Smooth muscle cell (in vitro differentiated cells): ENCODE results near the gene TTC21B. TPM values are rescaled to one million over a fixed set of nuclear protein-coding genes. Genes with fewer than 3 reads are reported as not detected.
"Not testable (repeated sequence)": the region's sequence is repeated elsewhere in the genome, so short reads cannot be mapped to it uniquely, and the experiment has no call there.

ENCODE experiments used
- DNase-seq: peaks from one replicate; lab custom pipeline; 2025; ENCODE audit not compliant: unreplicated experiment; lab: John Stamatoyannopoulos, UW
- H2AFZ ChIP-seq: fragments of 200-600 bp; sonication (generic); 2 replicates; pipeline ENCODE4 v1.6.0; 2016; ENCODE audit warnings: antibody characterized with exemption, low read depth, mild to moderate bottlenecking
- H3F3A ChIP-seq: fragments of 200-600 bp; sonication (generic); 2 replicates; pipeline ENCODE4 v1.6.0; 2017; ENCODE audit warnings: antibody characterized with exemption, low read depth
- H3K27ac ChIP-seq: fragments of 200-600 bp; sonication (generic); 2 replicates; pipeline ENCODE4 v1.5.1; 2016; ENCODE audit warnings: low read depth, mild to moderate bottlenecking
- H3K27me3 ChIP-seq: fragments of 200-600 bp; sonication (generic); 2 replicates; pipeline ENCODE4 v1.6.1; 2016; ENCODE audit warnings: low read depth, mild to moderate bottlenecking
- H3K36me3 ChIP-seq: fragments of 200-600 bp; sonication (generic); 2 replicates; pipeline ENCODE4 v1.5.1; 2016; ENCODE audit warnings: low read depth
- H3K4me1 ChIP-seq: fragments of 200-600 bp; sonication (generic); 2 replicates; pipeline ENCODE4 v1.5.1; 2016; ENCODE audit warnings: low read depth
- H3K4me2 ChIP-seq: fragments of 200-600 bp; sonication (generic); 2 replicates; pipeline ENCODE4 v1.6.0; 2016; ENCODE audit warnings: mild to moderate bottlenecking
- H3K4me3 ChIP-seq: fragments of 200-600 bp; sonication (generic); 2 replicates; pipeline ENCODE4 v1.5.1; 2016; ENCODE audit warnings: mild to moderate bottlenecking
- H3K79me2 ChIP-seq: fragments of 200-600 bp; sonication (generic); 2 replicates; pipeline ENCODE4 v1.6.0; 2016; ENCODE audit warnings: low read depth, mild to moderate bottlenecking
- H3K9ac ChIP-seq: fragments of 200-600 bp; sonication (generic); 2 replicates; pipeline ENCODE4 v1.6.0; 2016; ENCODE audit warnings: low read depth
- H3K9me3 ChIP-seq: fragments of 200-600 bp; sonication (generic); replicated peaks from 2 replicates; pipeline ENCODE4 v1.5.1; 2016; ENCODE audit warnings: low read depth
- H4K20me1 ChIP-seq: fragments of 200-600 bp; sonication (generic); 2 replicates; pipeline ENCODE4 v1.6.0; 2016; ENCODE audit warnings: low read depth
- WGBS: methylation state at CpG from one replicate; pipeline ENCODE4 v1.1.7; 2016; ENCODE audit warnings: low lambda C conversion rate; 5-methylcytosine and 5-hydroxymethylcytosine counted together
- polyA plus RNA-seq: library from polyadenylated mRNA; unstranded; fragments of >200 nt; fragmentation: Nextera tagmentation; extraction: Ambion mirVana; gene quantifications from 2 replicates; pipeline ENCODE4 v1.2.1, GENCODE V29; 2016
- total RNA-seq: library from RNA; depleted of rRNA; stranded (reverse); fragments of >200 nt; gene quantifications from 2 replicates; pipeline ENCODE4 v1.2.3, GENCODE V29; 2014
- TF ChIP-seq, protein P1 (sequence below): fragments of 200-600 bp; sonication (generic); IDR thresholded peaks from 2 replicates; pipeline ENCODE4 v1.5.1; 2017; ENCODE audit warnings: borderline replicate concordance, mild to moderate bottlenecking, antibody characterized with exemption; ENCODE audit not compliant: insufficient read depth, poor library complexity, severe bottlenecking

The TTC21B gene
- total and polyA plus RNA-seq, 2 experiments from 2014 or later = 5.5 to 48.0 TPM

DNA sequence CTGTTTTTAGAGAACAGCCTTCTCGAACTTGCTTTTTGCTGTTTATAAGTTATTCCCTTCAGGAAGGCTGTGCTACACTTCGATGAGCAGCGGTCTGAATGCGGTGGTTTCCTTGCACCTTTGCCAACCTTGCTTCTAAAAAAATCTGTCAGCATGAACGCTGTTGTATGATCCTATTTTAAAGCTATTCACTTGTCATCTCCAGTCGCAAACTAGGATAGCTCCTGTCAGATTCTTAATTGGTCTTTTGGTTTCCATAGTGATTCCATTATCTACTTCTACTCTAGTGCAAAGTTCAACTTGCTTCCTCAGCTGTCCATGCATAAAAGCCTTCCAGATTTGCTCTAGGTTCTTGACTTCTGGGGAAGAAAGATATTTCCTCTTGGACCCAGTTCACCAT, 83.2 kb downstream of the TTC21B start:
- Histone ChIP-seq H3F3A (no peaks in the 10 kb centered on the region), H3K79me2 (no peaks in the 10 kb centered on the region), H3K9me3 (no peaks in the 10 kb centered on the region), H3K27me3 (no peaks in the 10 kb centered on the region), H3K36me3 (no peaks in the 10 kb centered on the region), H3K4me3 (no peak overlapping the region), H3K4me1 (no peaks in the 10 kb centered on the region), H3K27ac (no peak overlapping the region), H4K20me1 (no peaks in the 10 kb centered on the region), H2AFZ (no peak overlapping the region), H3K4me2 (no peak overlapping the region), H3K9ac (no peak overlapping the region)
- WGBS = 96% methylated on average over 6 of the region's 6 CpGs
- TF ChIP-seq, protein P1, sequence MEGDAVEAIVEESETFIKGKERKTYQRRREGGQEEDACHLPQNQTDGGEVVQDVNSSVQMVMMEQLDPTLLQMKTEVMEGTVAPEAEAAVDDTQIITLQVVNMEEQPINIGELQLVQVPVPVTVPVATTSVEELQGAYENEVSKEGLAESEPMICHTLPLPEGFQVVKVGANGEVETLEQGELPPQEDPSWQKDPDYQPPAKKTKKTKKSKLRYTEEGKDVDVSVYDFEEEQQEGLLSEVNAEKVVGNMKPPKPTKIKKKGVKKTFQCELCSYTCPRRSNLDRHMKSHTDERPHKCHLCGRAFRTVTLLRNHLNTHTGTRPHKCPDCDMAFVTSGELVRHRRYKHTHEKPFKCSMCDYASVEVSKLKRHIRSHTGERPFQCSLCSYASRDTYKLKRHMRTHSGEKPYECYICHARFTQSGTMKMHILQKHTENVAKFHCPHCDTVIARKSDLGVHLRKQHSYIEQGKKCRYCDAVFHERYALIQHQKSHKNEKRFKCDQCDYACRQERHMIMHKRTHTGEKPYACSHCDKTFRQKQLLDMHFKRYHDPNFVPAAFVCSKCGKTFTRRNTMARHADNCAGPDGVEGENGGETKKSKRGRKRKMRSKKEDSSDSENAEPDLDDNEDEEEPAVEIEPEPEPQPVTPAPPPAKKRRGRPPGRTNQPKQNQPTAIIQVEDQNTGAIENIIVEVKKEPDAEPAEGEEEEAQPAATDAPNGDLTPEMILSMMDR = no peak
- no peak for DNase-seq

DNA sequence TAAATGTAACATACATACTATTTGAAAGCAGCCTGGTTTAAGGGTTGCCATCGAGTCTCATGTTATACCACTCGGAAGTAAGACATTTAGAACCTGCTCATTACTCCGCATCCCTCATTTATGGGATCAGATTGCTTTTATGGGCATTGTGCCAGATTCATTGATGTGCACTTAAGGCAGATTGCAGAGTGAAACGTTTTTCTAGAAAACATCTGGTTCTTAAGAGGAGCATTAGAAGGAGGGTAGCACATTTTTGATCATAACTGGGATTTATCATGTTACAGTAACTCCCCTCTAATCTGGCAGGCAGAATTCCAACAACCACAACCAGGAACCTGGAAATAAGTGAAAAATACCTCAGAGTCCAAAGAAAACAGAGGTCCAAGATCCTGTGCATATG, 85.4 kb downstream of the TTC21B start:
- no peaks in the 10 kb centered on the region for H3K4me1 ChIP-seq
- no peaks in the 10 kb centered on the region for H3F3A ChIP-seq
- no peak overlapping the region for H3K4me2 ChIP-seq
- no peak overlapping the region for H2AFZ ChIP-seq
- no peak overlapping the region for H3K4me3 ChIP-seq
- H3K9me3 ChIP-seq = no peaks in the 10 kb centered on the region
- no peak for DNase-seq
- H3K36me3 ChIP-seq = no peaks in the 10 kb centered on the region
- H4K20me1 ChIP-seq = no peaks in the 10 kb centered on the region
- H3K79me2 ChIP-seq = no peaks in the 10 kb centered on the region
- H3K27me3 ChIP-seq = no peaks in the 10 kb centered on the region
- no peak overlapping the region for H3K27ac ChIP-seq
- TF ChIP-seq, protein P1 = no peak
- 60% methylated on average over 4 of the region's 4 CpGs for WGBS
- no peak overlapping the region for H3K9ac ChIP-seq

DNA sequence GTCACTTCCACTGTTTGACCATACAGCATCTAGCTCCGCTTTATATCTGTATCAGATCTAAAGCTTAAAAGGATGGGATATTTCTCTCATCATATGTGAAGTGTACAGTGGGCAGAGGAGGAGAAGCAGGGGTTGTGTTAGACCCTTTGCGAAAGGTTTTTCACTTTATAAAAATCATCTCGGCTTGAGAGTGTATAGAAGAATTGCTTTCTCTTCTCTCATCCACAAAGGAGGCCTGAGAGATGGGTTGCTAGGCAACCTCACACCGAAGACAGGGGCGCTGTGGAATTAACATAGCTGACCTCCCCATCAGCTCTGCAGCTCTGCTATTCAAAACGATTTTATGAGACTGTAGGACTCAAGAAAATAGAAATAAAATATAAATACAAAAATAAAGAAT, 89.3 kb downstream of the TTC21B start:
- Histone ChIP-seq H3K9ac (no peak overlapping the region), H3F3A (no peaks in the 10 kb centered on the region), H3K4me1 (no peaks in the 10 kb centered on the region), H2AFZ (no peak overlapping the region), H3K79me2 (no peaks in the 10 kb centered on the region), H4K20me1 (no peaks in the 10 kb centered on the region), H3K36me3 (no peaks in the 10 kb centered on the region), H3K4me3 (no peak overlapping the region), H3K27ac (no peak overlapping the region), H3K4me2 (no peak overlapping the region), H3K27me3 (no peaks in the 10 kb centered on the region), H3K9me3 (no peaks in the 10 kb centered on the region)
- no peak for DNase-seq
- WGBS = 85% methylated on average over 6 of the region's 6 CpGs
- TF ChIP-seq, protein P1 = no peak

DNA sequence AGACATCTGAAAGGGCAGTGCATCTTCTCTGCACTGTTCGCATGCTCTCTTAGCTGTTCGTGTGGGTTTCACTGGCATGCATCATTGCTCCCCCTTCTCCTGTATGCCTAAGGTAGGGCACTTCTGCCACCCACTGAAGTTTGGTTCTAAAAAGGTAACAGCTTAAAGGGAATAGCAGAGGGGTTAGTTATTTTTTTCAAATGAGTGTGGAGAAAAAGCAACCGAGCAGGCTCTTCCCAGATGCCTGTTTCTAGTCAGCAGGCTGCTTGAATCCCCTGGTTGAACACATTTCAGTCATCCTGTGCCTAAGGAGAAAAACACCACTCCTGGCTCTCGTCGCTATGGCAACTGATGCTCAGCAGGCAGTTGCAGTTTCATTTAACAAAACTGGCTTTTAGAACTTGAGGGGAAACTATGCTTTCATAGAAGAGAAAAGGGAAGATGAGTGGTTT, 89.7 kb downstream of the TTC21B start:
- no peaks in the 10 kb centered on the region for H3K9me3 ChIP-seq
- TF ChIP-seq, protein P1 = no peak
- DNase-seq = no peak
- no peak overlapping the region for H3K4me2 ChIP-seq
- no peak overlapping the region for H3K4me3 ChIP-seq
- H3K36me3 ChIP-seq = no peaks in the 10 kb centered on the region
- H4K20me1 ChIP-seq = no peaks in the 10 kb centered on the region
- H3K27ac ChIP-seq = no peak overlapping the region
- H3K4me1 ChIP-seq = no peaks in the 10 kb centered on the region
- no peak overlapping the region for H3K9ac ChIP-seq
- no peaks in the 10 kb centered on the region for H3K27me3 ChIP-seq
- H2AFZ ChIP-seq = no peak overlapping the region
- 91% methylated on average over 5 of the region's 5 CpGs for WGBS
- no peaks in the 10 kb centered on the region for H3F3A ChIP-seq
- no peaks in the 10 kb centered on the region for H3K79me2 ChIP-seq

DNA sequence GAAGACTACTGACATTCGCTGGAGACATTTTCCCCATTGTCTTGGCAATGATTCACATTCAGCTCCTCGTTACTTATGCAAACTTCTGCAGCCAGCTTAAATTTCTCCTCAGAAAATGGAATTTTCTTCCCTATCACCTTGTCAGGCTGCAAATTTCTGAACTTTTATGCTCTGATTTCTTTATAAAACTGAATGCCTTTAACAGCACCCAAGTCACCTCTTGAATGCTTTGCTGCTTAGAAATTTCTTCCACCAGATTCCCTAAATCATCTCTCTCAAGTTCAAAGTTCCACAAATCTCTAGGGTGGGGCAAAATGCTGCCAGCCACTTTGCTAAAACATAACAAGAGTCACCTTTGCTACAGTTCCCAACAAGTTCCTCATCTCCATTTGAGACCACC, 92.5 kb downstream of the TTC21B start:
- H3K9ac ChIP-seq, H3K27me3 ChIP-seq, H3K9me3 ChIP-seq, H2AFZ ChIP-seq, H3K79me2 ChIP-seq, H3K36me3 ChIP-seq, H3K4me2 ChIP-seq, H3F3A ChIP-seq, H3K27ac ChIP-seq, H3K4me3 ChIP-seq, H4K20me1 ChIP-seq, DNase-seq, H3K4me1 ChIP-seq: not testable (repeated sequence)
- WGBS = 96% methylated on average over 2 of the region's 2 CpGs

DNA sequence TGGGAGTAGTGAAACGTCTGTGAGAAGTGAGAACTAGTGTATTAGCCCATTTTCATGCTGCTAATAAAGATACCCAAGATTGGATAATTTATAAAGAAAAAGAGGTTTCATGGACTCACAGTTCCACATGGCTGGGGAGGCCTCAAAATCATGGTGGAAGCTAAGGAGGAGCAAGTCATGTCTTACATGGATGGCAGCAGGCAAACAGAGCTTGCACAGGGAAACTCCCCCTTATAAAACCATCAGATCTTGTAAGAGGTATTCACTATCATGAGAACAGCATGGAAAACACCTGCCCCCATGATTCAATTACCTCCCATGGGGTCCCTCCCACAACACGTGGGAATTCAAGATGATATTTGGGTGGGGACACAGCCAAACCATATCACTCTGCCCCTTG, 93.9 kb downstream of the TTC21B start:
- H3K9me3 ChIP-seq, H4K20me1 ChIP-seq, H3F3A ChIP-seq, H3K4me2 ChIP-seq, H3K27ac ChIP-seq, H3K4me1 ChIP-seq, H3K36me3 ChIP-seq, DNase-seq, H3K79me2 ChIP-seq, H3K9ac ChIP-seq, H3K4me3 ChIP-seq, H2AFZ ChIP-seq, H3K27me3 ChIP-seq: not testable (repeated sequence)
- WGBS = 100% methylated on average over 2 of the region's 2 CpGs
